ENCODE measurements around the gene TCIRG1.

GRCh38 chr11:68043029-68043348 lies 4.2 kb downstream of the TCIRG1 start:
- TF ChIP-seq CTCF (IDR thresholded peaks at IDR 0.05) (no peak), REST (IDR thresholded peaks at IDR 0.05; ENCODE audit: insufficient read depth in 1 of 2, low read depth in 2 of 2, low read length in 1 of 2) (no peak)

Data from Panc1 (cell line).